ENCODE data around the gene STEAP1B.

Gene STEAP1B

DNA sequence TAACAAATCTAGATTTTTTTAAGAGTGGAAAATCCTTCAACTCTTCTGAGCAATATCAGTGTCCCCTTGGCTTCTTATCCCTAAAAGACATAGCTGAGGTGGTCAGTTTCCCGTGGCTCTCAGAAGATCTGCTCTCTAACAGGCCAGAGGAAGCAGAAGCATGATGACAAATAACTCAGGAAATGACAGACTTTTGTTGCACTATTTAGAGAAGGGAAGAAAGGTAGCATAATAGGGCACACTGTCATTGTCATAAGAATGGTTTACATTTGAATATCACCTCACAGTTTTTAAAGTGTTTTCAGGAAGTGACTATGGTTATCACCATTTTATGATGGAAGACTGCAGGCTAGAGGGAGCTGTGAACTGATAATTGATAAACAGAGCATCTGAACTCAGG is 109.5 kb downstream of the STEAP1B start:
- TF ChIP-seq, protein P1, sequence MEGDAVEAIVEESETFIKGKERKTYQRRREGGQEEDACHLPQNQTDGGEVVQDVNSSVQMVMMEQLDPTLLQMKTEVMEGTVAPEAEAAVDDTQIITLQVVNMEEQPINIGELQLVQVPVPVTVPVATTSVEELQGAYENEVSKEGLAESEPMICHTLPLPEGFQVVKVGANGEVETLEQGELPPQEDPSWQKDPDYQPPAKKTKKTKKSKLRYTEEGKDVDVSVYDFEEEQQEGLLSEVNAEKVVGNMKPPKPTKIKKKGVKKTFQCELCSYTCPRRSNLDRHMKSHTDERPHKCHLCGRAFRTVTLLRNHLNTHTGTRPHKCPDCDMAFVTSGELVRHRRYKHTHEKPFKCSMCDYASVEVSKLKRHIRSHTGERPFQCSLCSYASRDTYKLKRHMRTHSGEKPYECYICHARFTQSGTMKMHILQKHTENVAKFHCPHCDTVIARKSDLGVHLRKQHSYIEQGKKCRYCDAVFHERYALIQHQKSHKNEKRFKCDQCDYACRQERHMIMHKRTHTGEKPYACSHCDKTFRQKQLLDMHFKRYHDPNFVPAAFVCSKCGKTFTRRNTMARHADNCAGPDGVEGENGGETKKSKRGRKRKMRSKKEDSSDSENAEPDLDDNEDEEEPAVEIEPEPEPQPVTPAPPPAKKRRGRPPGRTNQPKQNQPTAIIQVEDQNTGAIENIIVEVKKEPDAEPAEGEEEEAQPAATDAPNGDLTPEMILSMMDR (IDR thresholded peaks at IDR 0.05; ENCODE audit: insufficient read depth, missing control alignments) = no peak
- no peak for FAIRE-seq
- no peak for DNase-seq (ENCODE audit: insufficient read length, low spot score)

DNA sequence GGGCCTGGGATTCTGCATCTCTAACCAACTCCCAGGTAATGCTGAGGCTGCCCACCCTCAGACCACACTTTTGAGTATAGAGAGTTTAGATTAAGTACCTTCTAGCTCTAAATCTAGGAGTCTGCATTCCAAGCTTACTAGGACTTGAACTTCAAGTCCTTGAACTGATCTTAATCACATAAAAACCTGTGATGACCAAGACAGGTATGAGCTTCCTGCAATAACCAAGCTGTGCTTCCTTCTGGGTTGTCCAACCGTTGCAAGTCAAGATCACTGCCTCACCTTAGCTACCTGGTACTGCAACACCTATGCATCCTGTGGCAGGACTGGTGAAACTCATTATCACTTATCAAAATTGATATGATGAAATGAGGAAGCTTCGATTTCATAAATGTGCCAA is 110.1 kb downstream of the STEAP1B start:
- TF ChIP-seq, protein P1 (IDR thresholded peaks at IDR 0.05; ENCODE audit: insufficient read depth, missing control alignments) = no peak
- FAIRE-seq (no peak), DNase-seq (ENCODE audit: insufficient read length, low spot score) (no peak)

DNA sequence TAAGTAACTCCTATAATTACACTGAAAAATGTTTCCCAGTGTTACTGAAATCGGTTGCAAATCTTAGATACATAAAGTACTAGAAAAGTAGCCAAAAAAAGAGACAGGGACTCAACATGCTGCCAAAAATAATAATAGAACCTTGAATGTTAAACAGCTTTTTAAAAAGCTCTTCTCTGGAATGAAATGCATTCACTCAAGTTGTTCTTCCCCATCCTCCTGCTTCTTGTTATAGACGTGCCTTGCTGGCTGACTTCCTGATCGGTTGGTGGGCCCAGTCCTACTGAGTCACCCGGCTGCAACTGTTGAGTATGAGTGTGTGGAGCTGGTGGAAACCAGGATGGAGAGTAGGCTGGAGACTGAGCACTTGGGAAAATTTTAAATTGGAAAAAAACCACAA is 112.4 kb downstream of the STEAP1B start:
- DNase-seq (ENCODE audit: insufficient read length, low spot score) (no peak), FAIRE-seq (no peak)
- TF ChIP-seq, protein P1 (IDR thresholded peaks at IDR 0.05; ENCODE audit: insufficient read depth, missing control alignments) = no peak

DNA sequence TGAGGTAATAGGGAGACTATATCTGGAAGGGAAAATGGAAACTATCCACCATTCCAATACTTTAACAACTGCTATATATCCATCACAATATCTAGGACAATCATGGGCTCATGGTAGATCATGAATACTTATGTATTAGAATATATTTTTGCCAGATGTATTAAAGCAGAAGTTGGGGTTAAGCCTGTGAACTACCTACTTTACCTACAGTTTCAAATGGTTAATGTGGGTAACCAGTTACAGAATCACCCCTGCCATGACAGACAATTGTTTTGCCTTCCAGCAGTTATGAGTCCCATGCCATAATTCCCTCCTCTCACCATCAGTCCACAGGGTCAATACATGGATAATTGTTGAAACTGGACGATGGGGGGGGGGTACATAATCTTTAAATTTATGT is 113.1 kb downstream of the STEAP1B start:
- FAIRE-seq = no peak
- no peak for DNase-seq (ENCODE audit: insufficient read length, low spot score)
- TF ChIP-seq, protein P1 (IDR thresholded peaks at IDR 0.05; ENCODE audit: insufficient read depth, missing control alignments) = no peak

DNA sequence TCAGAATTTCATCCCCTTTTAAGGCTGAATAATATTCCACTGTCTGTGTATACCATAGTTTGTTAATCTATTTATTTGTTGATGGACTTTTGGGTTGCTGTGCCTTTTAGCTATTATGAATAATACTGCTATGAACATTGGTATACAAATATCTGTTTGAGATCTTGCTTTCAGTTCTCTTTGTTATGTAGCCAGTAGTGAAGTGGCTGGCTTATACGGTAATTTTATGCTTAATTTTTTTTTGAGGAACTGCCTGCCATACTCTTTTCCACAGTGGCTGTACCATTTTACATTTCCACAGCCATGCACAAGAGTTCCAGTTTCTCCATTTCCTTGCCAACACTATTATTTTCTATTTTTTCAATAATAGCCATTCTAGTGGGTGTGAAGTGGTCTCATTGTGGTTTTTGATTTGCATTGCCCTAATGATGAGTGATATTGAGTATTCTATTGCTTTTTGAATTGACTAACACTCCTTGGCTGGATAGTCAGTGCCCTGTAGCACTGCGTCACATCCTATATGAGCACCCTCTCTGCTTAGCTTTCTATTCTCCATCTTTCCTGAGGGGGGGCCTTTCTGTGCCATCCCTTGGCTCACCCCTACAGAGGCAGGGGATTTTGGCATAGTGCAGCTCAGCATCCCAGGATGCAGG is 113.7 kb downstream of the STEAP1B start:
- FAIRE-seq (no peak), DNase-seq (ENCODE audit: insufficient read length, low spot score) (no peak)
- TF ChIP-seq, protein P1 (IDR thresholded peaks at IDR 0.05; ENCODE audit: insufficient read depth, missing control alignments) = no peak

DNA sequence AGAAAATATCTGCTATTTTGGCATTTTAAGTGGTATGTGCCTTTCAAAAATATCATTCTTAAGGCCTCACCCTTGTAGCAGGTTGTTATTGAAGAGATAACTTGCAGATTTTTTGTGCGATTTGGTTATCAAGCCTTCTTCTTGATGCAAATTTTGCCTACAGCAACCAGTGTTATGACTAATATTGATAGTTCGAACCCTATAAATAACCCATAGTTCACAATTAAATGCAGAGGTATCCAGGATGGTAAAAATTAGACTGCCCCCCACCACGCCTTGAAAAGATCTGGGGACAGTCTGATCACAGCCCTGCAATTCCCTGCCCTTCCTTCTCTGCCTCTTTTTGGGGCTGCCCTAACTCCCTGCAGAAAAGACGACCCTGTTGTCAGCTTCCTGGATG is 114.7 kb downstream of the STEAP1B start:
- TF ChIP-seq, protein P1 (IDR thresholded peaks at IDR 0.05; ENCODE audit: insufficient read depth, missing control alignments) = no peak
- no peak for FAIRE-seq
- DNase-seq (ENCODE audit: insufficient read length, low spot score) = no peak

DNA sequence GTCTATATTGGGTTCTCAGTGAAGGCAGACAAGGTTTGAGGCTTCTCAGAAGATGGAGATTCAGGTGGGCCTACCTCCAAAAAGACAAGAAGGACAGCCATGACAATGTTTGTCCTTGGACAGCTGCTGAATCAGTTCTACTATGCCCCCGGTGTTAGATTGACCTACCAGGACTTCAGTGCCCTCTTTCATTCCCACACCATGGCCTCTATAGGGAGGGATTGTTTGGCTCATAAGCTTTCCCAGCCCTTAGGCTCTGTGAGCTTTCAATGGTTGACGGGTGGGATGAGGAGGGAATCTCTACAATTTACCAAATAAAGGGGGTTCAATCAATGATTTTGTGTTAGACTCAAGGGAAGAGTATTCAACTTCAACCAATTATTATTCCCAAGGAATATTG is 119.7 kb downstream of the STEAP1B start:
- DNase-seq (ENCODE audit: insufficient read length, low spot score) = no peak
- TF ChIP-seq, protein P1 (IDR thresholded peaks at IDR 0.05; ENCODE audit: insufficient read depth, missing control alignments) = no peak
- no peak for FAIRE-seq
